Common myeloid progenitor, CD34-positive (primary cell): ENCODE measurements around the gene TNS1.

Source experiments
- CTCF ChIA-PET: fragments of 350-600 bp; sonication (Branson Sonifier 250); formaldehyde crosslinking; loops from one replicate; lab custom pipeline; 2021; ENCODE audit warnings: antibody characterized with exemption; lab: Charles Lee
- POLR2A ChIA-PET: fragments of 350-600 bp; sonication (Branson Sonifier 250); formaldehyde crosslinking; loops from one replicate; lab custom pipeline; 2021; ENCODE audit warnings: antibody characterized with exemption; lab: Charles Lee
- DNase-seq, 3 donors: peaks; one replicate each; pipeline versions ENCODE4 v3.0.0 to v3.0.0-alpha.2; 2013
- H3K27ac ChIP-seq, 2 experiments: 1 replicate in 1 of 2; 2 replicates in 1 of 2; pipeline ENCODE4 v1.7.0; 2013; ENCODE audit warnings: inconsistent platforms in 2 of 2, low read length in 2 of 2, mild to moderate bottlenecking in 2 of 2, low read depth in 1 of 2, moderate library complexity in 1 of 2; ENCODE audit not compliant: severe bottlenecking in 2 of 2, insufficient read depth in 1 of 2, poor library complexity in 1 of 2
- H3K27me3 ChIP-seq, 5 experiments: replicated peaks in 2 of 5; 1 replicate in 3 of 5; 2 replicates in 2 of 5; pipeline versions ENCODE4 v1.6.1 to v1.7.0; 2013; ENCODE audit warnings: low read length in 4 of 5, mild to moderate bottlenecking in 2 of 5, moderate library complexity in 2 of 5, inconsistent platforms in 1 of 5; ENCODE audit not compliant: insufficient read depth in 5 of 5, control insufficient read depth in 4 of 5
- H3K36me3 ChIP-seq, 4 experiments: 1 replicate in 2 of 4; 2 replicates in 2 of 4; pipeline versions ENCODE4 v1.6.1 to v1.7.0; 2013; ENCODE audit warnings: low read length in 3 of 4, control low read depth in 1 of 4, mild to moderate bottlenecking in 1 of 4; ENCODE audit not compliant: control insufficient read depth in 4 of 4, insufficient read depth in 4 of 4
- H3K4me1 ChIP-seq, 4 experiments: 1 replicate in 3 of 4; 2 replicates in 1 of 4; pipeline versions ENCODE4 v1.6.1 to v1.7.1; 2013; ENCODE audit warnings: low read length in 3 of 4, mild to moderate bottlenecking in 3 of 4, control low read depth in 1 of 4, inconsistent platforms in 1 of 4, moderate library complexity in 1 of 4; ENCODE audit not compliant: control insufficient read depth in 4 of 4, insufficient read depth in 4 of 4; ENCODE audit errors: control extremely low read depth in 1 of 4
- H3K4me3 ChIP-seq, 7 experiments: 1 replicate in 4 of 7; 2 replicates in 3 of 7; pipeline versions ENCODE4 v1.5.1 to v1.7.0; 2013; ENCODE audit warnings: mild to moderate bottlenecking in 7 of 7, low read length in 6 of 7, moderate library complexity in 6 of 7, inconsistent platforms in 2 of 7, low read depth in 2 of 7, control low read depth in 1 of 7; ENCODE audit not compliant: insufficient read depth in 4 of 7, control insufficient read depth in 1 of 7; ENCODE audit errors: extremely low read depth in 1 of 7
- H3K9me3 ChIP-seq, 5 experiments: 1 replicate in 4 of 5; 2 replicates in 1 of 5; pipeline versions ENCODE4 v1.6.1 to v1.7.1; 2013; ENCODE audit warnings: low read length in 4 of 5, mild to moderate bottlenecking in 2 of 5, inconsistent platforms in 1 of 5, low read depth in 1 of 5, moderate library complexity in 1 of 5; ENCODE audit not compliant: control insufficient read depth in 4 of 5, insufficient read depth in 2 of 5; ENCODE audit errors: control extremely low read depth in 1 of 5
- WGBS: methylation state at CpG from one replicate; pipeline ENCODE4 v1.1.5; 2013; ENCODE audit not compliant: insufficient coverage; 5-methylcytosine and 5-hydroxymethylcytosine counted together

Gene TNS1

GRCh38 chr2:217784996-217785543 lies 217.7 kb downstream of the TNS1 start:
- Histone ChIP-seq H3K27ac (no peak overlapping the region), H3K9me3 (peaks cover 0 to 5% (median 2%) of the 10 kb centered on the region in 5 experiments), H3K4me1 (peaks cover 0 to 15% (median 10%) of the 10 kb centered on the region in 4 experiments), H3K27me3 (no peaks in the 10 kb centered on the region), H3K36me3 (no peaks in the 10 kb centered on the region), H3K4me3 (no peak overlapping the region)
- POLR2A ChIA-PET: no interaction called here
- CTCF ChIA-PET: interaction anchor here (0.7 to 10.4 kb wide), 29 partner anchors 9 to 396 kb away, joined by 3 to 249 read pairs (median 6); partner anchors contain the start of gene RUFY4
- WGBS: 66% methylated on average over 10 of the region's 14 CpGs
- no peak for DNase-seq

GRCh38 chr2:217783243-217783642 lies 219.6 kb downstream of the TNS1 start:
- Histone ChIP-seq H3K4me1 (peaks cover 0 to 12% (median 3%) of the 10 kb centered on the region in 4 experiments), H3K4me3 (no peak overlapping the region), H3K27ac (no peak overlapping the region), H3K27me3 (no peaks in the 10 kb centered on the region), H3K9me3 (peaks cover 0 to 5% (median 2%) of the 10 kb centered on the region in 5 experiments), H3K36me3 (no peaks in the 10 kb centered on the region)
- CTCF ChIA-PET: interaction anchor here (0.7 to 2.4 kb wide), 5 partner anchors 11 to 254 kb away, joined by 3 to 8 read pairs (median 3); no protein-coding TSS in a partner anchor
- POLR2A ChIA-PET: no interaction called here
- no peak for DNase-seq

- Histone ChIP-seq H3K36me3 (no peaks in the 10 kb centered on the region), H3K9me3 (peaks cover 0 to 2% (median under 1%) of the 10 kb centered on the region in 5 experiments), H3K4me1 (peaks cover 0 to 7% (median 2%) of the 10 kb centered on the region in 4 experiments), H3K27me3 (no peaks in the 10 kb centered on the region), H3K27ac (no peak overlapping the region), H3K4me3 (no peak overlapping the region)
- ChIA-PET POLR2A (interaction anchor here (0.7 kb wide), 1 partner anchor 38 kb away, joined by 4 read pairs; no protein-coding TSS in a partner anchor), CTCF (interaction anchor here (0.9 to 2.8 kb wide), 5 partner anchors 8 to 218 kb away, joined by 3 to 10 read pairs (median 7); no protein-coding TSS in a partner anchor)
- DNase-seq: no peak
These were observed 224.9 kb downstream of the TNS1 start for GRCh38 chr2:217777906-217778305.

- no peak overlapping the region for H3K4me3 ChIP-seq
- DNase-seq: no peak
- H3K27ac ChIP-seq: no peak overlapping the region
- POLR2A ChIA-PET: no interaction called here
- H3K9me3 ChIP-seq: no peaks in the 10 kb centered on the region
- CTCF ChIA-PET: interaction anchor here (0.6 to 2.3 kb wide), 4 partner anchors 10 to 217 kb away, joined by 3 to 7 read pairs (median 4); no protein-coding TSS in a partner anchor
- no peaks in the 10 kb centered on the region for H3K27me3 ChIP-seq
- H3K4me1 ChIP-seq: peaks cover 0 to 7% (median 2%) of the 10 kb centered on the region in 4 experiments
- no peaks in the 10 kb centered on the region for H3K36me3 ChIP-seq
These were observed 226.2 kb downstream of the TNS1 start for GRCh38 chr2:217776631-217777030.

- POLR2A ChIA-PET: no interaction called here
- no peak overlapping the region for H3K4me3 ChIP-seq
- peaks cover 0 to 7% (median 2%) of the 10 kb centered on the region in 4 experiments for H3K4me1 ChIP-seq
- H3K27me3 ChIP-seq: no peaks in the 10 kb centered on the region
- no peak overlapping the region for H3K27ac ChIP-seq
- H3K36me3 ChIP-seq: no peaks in the 10 kb centered on the region
- CTCF ChIA-PET: interaction anchor here (0.6 to 2.6 kb wide), 6 partner anchors 9 to 216 kb away, joined by 3 to 9 read pairs (median 4); no protein-coding TSS in a partner anchor
- 80% methylated on average over 4 of the region's 4 CpGs for WGBS
- H3K9me3 ChIP-seq: no peaks in the 10 kb centered on the region
- no peak for DNase-seq
These were observed 226.8 kb downstream of the TNS1 start for GRCh38 chr2:217775920-217776503.

GRCh38 chr2:217774232-217774631 lies 228.6 kb downstream of the TNS1 start:
- Histone ChIP-seq H3K9me3 (no peaks in the 10 kb centered on the region), H3K4me1 (peaks cover 0 to 5% (median 1%) of the 10 kb centered on the region in 4 experiments), H3K36me3 (no peaks in the 10 kb centered on the region), H3K27me3 (peaks cover 0 to 2% (median 0%) of the 10 kb centered on the region in 5 experiments), H3K27ac (no peak overlapping the region), H3K4me3 (no peak overlapping the region)
- ChIA-PET CTCF (interaction anchor here (1.0 to 2.6 kb wide), 4 partner anchors 10 to 17 kb away, joined by 3 to 9 read pairs (median 5); no protein-coding TSS in a partner anchor), POLR2A (no interaction called here)
- DNase-seq: no peak
- 91% methylated on average over 1 of the region's 3 CpGs for WGBS

GRCh38 chr2:217773539-217773938 lies 229.3 kb downstream of the TNS1 start:
- Histone ChIP-seq H3K27me3 (peaks cover 0 to 2% (median 0%) of the 10 kb centered on the region in 5 experiments), H3K9me3 (no peaks in the 10 kb centered on the region), H3K27ac (no peak overlapping the region), H3K4me1 (no peaks in the 10 kb centered on the region), H3K36me3 (no peaks in the 10 kb centered on the region), H3K4me3 (no peak overlapping the region)
- POLR2A ChIA-PET: no interaction called here
- no peak for DNase-seq
- CTCF ChIA-PET: interaction anchor here (0.7 to 2.6 kb wide), 4 partner anchors 10 to 17 kb away, joined by 3 to 9 read pairs (median 5); no protein-coding TSS in a partner anchor
